GM21367 (cell line): ENCODE measurements around the gene RBCK1.
"Not testable (repeated sequence)": the region's sequence is repeated elsewhere in the genome, so short reads cannot be mapped to it uniquely, and the experiment has no call there.

Experiments
- ATAC-seq: cut with Tn5 transposase; IDR thresholded peaks from one replicate; pipeline ENCODE4 v1.9.1; 2021; ENCODE audit not compliant: unreplicated experiment

Gene RBCK1

GRCh38 chr20:407953-408842 lies at the start of gene RBCK1:
TSS of gene RBCK1 (plus strand) at chr20:408299. CDS start at chr20:408758, 459 bp downstream.
- ATAC-seq, result peak; percentile 53

- no peak for ATAC-seq
These were observed 49.1 kb upstream of the RBCK1 start for GRCh38 chr20:358891-359555.

- ATAC-seq, result no peak
These were observed 46.5 kb upstream of the RBCK1 start for GRCh38 chr20:361561-361960.

GRCh38 chr20:362271-363254 lies 45.5 kb upstream of the RBCK1 start:
- no peak for ATAC-seq

GRCh38 chr20:363319-364078 lies 44.6 kb upstream of the RBCK1 start:
- ATAC-seq, result no peak

GRCh38 chr20:364905-365794 lies 42.9 kb upstream of the RBCK1 start:
- ATAC-seq, result no peak

GRCh38 chr20:366041-366718 lies 41.9 kb upstream of the RBCK1 start:
- ATAC-seq, result no peak

- ATAC-seq, result no peak
These were observed 41.2 kb upstream of the RBCK1 start for GRCh38 chr20:366719-367485.

GRCh38 chr20:367486-367887 lies 40.6 kb upstream of the RBCK1 start:
- no peak for ATAC-seq

- ATAC-seq, result no peak
These were observed 39.2 kb upstream of the RBCK1 start for GRCh38 chr20:368915-369314.

GRCh38 chr20:370151-370600 lies 37.9 kb upstream of the RBCK1 start:
- ATAC-seq, result no peak

GRCh38 chr20:370977-371754 lies 36.9 kb upstream of the RBCK1 start:
- ATAC-seq, result no peak

GRCh38 chr20:371755-372542 lies 36.1 kb upstream of the RBCK1 start:
- ATAC-seq, result no peak

GRCh38 chr20:372543-373082 lies 35.5 kb upstream of the RBCK1 start:
- not testable (repeated sequence) for ATAC-seq

- no peak for ATAC-seq
These were observed 34.8 kb upstream of the RBCK1 start for GRCh38 chr20:373171-373890.
